ENCODE data around the gene SLC16A8. TPM values are rescaled to one million over a fixed set of nuclear protein-coding genes. Genes with fewer than 3 reads are reported as not detected.

The SLC16A8 gene
- polyA plus RNA-seq, 3 donors: not detected

- DNase-seq: no peak
- Histone ChIP-seq H3K4me1 (ENCODE audit: control insufficient read depth in 1 of 2, insufficient read depth in 2 of 2, low read length in 2 of 2) (peaks cover 21 to 22% of the 10 kb centered on the region in 2 donors), H3K27me3 (ENCODE audit: control insufficient read depth in 2 of 2, insufficient read depth in 2 of 2, low read length in 2 of 2) (no peaks in the 10 kb centered on the region), H3K4me3 (replicated peaks in 1 of 3; ENCODE audit: low read depth in 2 of 3, low read length in 3 of 3) (no peak overlapping the region), H2AFZ (ENCODE audit: insufficient read depth, low read depth, low read length, poor library complexity, severe bottlenecking) (no peak overlapping the region), H3K9ac (ENCODE audit: insufficient read depth, low read length, poor library complexity, severe bottlenecking) (no peak overlapping the region), H3K27ac (ENCODE audit: low read depth in 1 of 2, low read length in 2 of 2) (no peak overlapping the region), H3K79me2 (ENCODE audit: insufficient read depth, low read length) (no peaks in the 10 kb centered on the region), H3K36me3 (replicated peaks in 1 of 2; ENCODE audit: control insufficient read depth in 1 of 2, insufficient read depth in 2 of 2, low read length in 2 of 2) (no peaks in the 10 kb centered on the region), H4K20me1 (ENCODE audit: insufficient read depth, low read length) (no peaks in the 10 kb centered on the region), H3K4me2 (replicated peaks; ENCODE audit: extremely low read depth, low read length, poor library complexity, severe bottlenecking) (no peak overlapping the region), H3K9me3 (replicated peaks in 1 of 2; ENCODE audit: control insufficient read depth in 1 of 2, insufficient read depth in 1 of 2, low read length in 2 of 2) (no peaks in the 10 kb centered on the region)
- Mint-ChIP-seq H3K4me1 (peaks cover 17% of the 10 kb centered on the region), H3K27ac (peak overlapping the region in 1 of 7 donors; percentile 21), H3K27me3 (ENCODE audit: low read depth in 3 of 3) (peaks cover 0 to 6% (median 2%) of the 10 kb centered on the region in 3 donors), H3K36me3 (no peaks in the 10 kb centered on the region), H3K4me3 (no peak overlapping the region), H3K9me3 (peaks cover 0 to 3% (median 0%) of the 10 kb centered on the region in 7 donors)
- 96% methylated on average over 4 of the region's 5 CpGs for WGBS (ENCODE audit: insufficient coverage)
- intact Hi-C loops (cut with micrococcal nuclease): no loop called here
- no peak for TF ChIP-seq CTCF (IDR thresholded peaks at IDR 0.05)
Measured at GRCh38 chr22:38029901-38030300, 54.1 kb downstream of the SLC16A8 start.

GRCh38 chr22:38029370-38029769 is 54.6 kb downstream of the SLC16A8 start:
- H3K9ac ChIP-seq (ENCODE audit: insufficient read depth, low read length, poor library complexity, severe bottlenecking): no peak overlapping the region
- Mint-ChIP-seq H3K4me3 (no peak overlapping the region), H3K27me3 (ENCODE audit: low read depth in 3 of 3) (peaks cover 0 to 6% (median 2%) of the 10 kb centered on the region in 3 donors), H3K4me1 (peaks cover 14% of the 10 kb centered on the region), H3K9me3 (peaks cover 0 to 3% (median 0%) of the 10 kb centered on the region in 7 donors), H3K27ac (peak overlapping the region in 1 of 7 donors; percentile 4), H3K36me3 (no peaks in the 10 kb centered on the region)
- H3K4me3 ChIP-seq (replicated peaks in 1 of 3; ENCODE audit: low read depth in 2 of 3, low read length in 3 of 3): no peak overlapping the region
- no peaks in the 10 kb centered on the region for H3K27me3 ChIP-seq (ENCODE audit: control insufficient read depth in 2 of 2, insufficient read depth in 2 of 2, low read length in 2 of 2)
- no peaks in the 10 kb centered on the region for H3K79me2 ChIP-seq (ENCODE audit: insufficient read depth, low read length)
- H3K36me3 ChIP-seq (replicated peaks in 1 of 2; ENCODE audit: control insufficient read depth in 1 of 2, insufficient read depth in 2 of 2, low read length in 2 of 2): no peaks in the 10 kb centered on the region
- no peak for TF ChIP-seq CTCF (IDR thresholded peaks at IDR 0.05)
- no peak overlapping the region for H2AFZ ChIP-seq (ENCODE audit: insufficient read depth, low read depth, low read length, poor library complexity, severe bottlenecking)
- H3K27ac ChIP-seq (ENCODE audit: low read depth in 1 of 2, low read length in 2 of 2): no peak overlapping the region
- intact Hi-C loops (cut with micrococcal nuclease): no loop called here
- DNase-seq: no peak
- no peak overlapping the region for H3K4me2 ChIP-seq (replicated peaks; ENCODE audit: extremely low read depth, low read length, poor library complexity, severe bottlenecking)
- no peaks in the 10 kb centered on the region for H3K9me3 ChIP-seq (replicated peaks in 1 of 2; ENCODE audit: control insufficient read depth in 1 of 2, insufficient read depth in 1 of 2, low read length in 2 of 2)
- H4K20me1 ChIP-seq (ENCODE audit: insufficient read depth, low read length): no peaks in the 10 kb centered on the region
- H3K4me1 ChIP-seq (ENCODE audit: control insufficient read depth in 1 of 2, insufficient read depth in 2 of 2, low read length in 2 of 2): peaks cover 17 to 19% of the 10 kb centered on the region in 2 donors
